ENCODE results near the gene TRIP13.

Gene TRIP13

GRCh38 chr5:959581-960531 lies 67.2 kb downstream of the TRIP13 start:
- Histone ChIP-seq H3K4me3 (ENCODE audit: low read length) (no peak overlapping the region), H4K20me1 (ENCODE audit: insufficient read depth, low read length) (no peaks in the 10 kb centered on the region), H3K27ac (ENCODE audit: low read length) (no peak overlapping the region), H3K4me1 (ENCODE audit: low read length) (no peaks in the 10 kb centered on the region), H3K36me3 (replicated peaks; ENCODE audit: low read depth, low read length) (no peaks in the 10 kb centered on the region), H3K27me3 (ENCODE audit: low read depth, low read length) (no peaks in the 10 kb centered on the region), H2AFZ (ENCODE audit: low read depth, low read length) (no peak overlapping the region), H3K9ac (ENCODE audit: low read length) (no peak overlapping the region), H3K79me2 (ENCODE audit: low read length) (no peaks in the 10 kb centered on the region), H3K9me3 (ENCODE audit: insufficient read depth, low read length) (no peaks in the 10 kb centered on the region), H3K4me2 (ENCODE audit: low read length) (no peak overlapping the region)
- no peak for TF ChIP-seq EZH2phosphoT487 (IDR thresholded peaks at IDR 0.05; ENCODE audit: low read depth)
- TF ChIP-seq CTCF (IDR thresholded peaks at IDR 0.05; ENCODE audit: low read depth, low read length): no peak

GRCh38 chr5:960551-960950 lies 67.9 kb downstream of the TRIP13 start:
- Histone ChIP-seq H3K27me3 (ENCODE audit: low read depth, low read length) (no peaks in the 10 kb centered on the region), H2AFZ (ENCODE audit: low read depth, low read length) (no peak overlapping the region), H3K36me3 (replicated peaks; ENCODE audit: low read depth, low read length) (no peaks in the 10 kb centered on the region), H3K4me2 (ENCODE audit: low read length) (no peak overlapping the region), H4K20me1 (ENCODE audit: insufficient read depth, low read length) (no peaks in the 10 kb centered on the region), H3K9me3 (ENCODE audit: insufficient read depth, low read length) (no peaks in the 10 kb centered on the region), H3K4me1 (ENCODE audit: low read length) (no peaks in the 10 kb centered on the region), H3K9ac (ENCODE audit: low read length) (no peak overlapping the region), H3K4me3 (ENCODE audit: low read length) (no peak overlapping the region), H3K79me2 (ENCODE audit: low read length) (no peaks in the 10 kb centered on the region), H3K27ac (ENCODE audit: low read length) (no peak overlapping the region)
- TF ChIP-seq EZH2phosphoT487 (IDR thresholded peaks at IDR 0.05; ENCODE audit: low read depth): no peak
- TF ChIP-seq CTCF (IDR thresholded peaks at IDR 0.05; ENCODE audit: low read depth, low read length): no peak

- no peak overlapping the region for H3K4me3 ChIP-seq (ENCODE audit: low read length)
Observed at GRCh38 chr5:961002-961710, 68.5 kb downstream of the TRIP13 start.

More at GRCh38 chr5:961002-961710, 68.5 kb downstream of the TRIP13 start:
- Histone ChIP-seq H3K4me1 (ENCODE audit: low read length) (no peaks in the 10 kb centered on the region), H3K9ac (ENCODE audit: low read length) (no peak overlapping the region), H2AFZ (ENCODE audit: low read depth, low read length) (no peak overlapping the region), H3K27me3 (ENCODE audit: low read depth, low read length) (no peaks in the 10 kb centered on the region), H4K20me1 (ENCODE audit: insufficient read depth, low read length) (no peaks in the 10 kb centered on the region), H3K36me3 (replicated peaks; ENCODE audit: low read depth, low read length) (no peaks in the 10 kb centered on the region), H3K27ac (ENCODE audit: low read length) (no peak overlapping the region), H3K4me2 (ENCODE audit: low read length) (no peak overlapping the region), H3K9me3 (ENCODE audit: insufficient read depth, low read length) (no peaks in the 10 kb centered on the region), H3K79me2 (ENCODE audit: low read length) (no peaks in the 10 kb centered on the region)
- TF ChIP-seq EZH2phosphoT487 (IDR thresholded peaks at IDR 0.05; ENCODE audit: low read depth): no peak
- TF ChIP-seq CTCF (IDR thresholded peaks at IDR 0.05; ENCODE audit: low read depth, low read length): no peak
